Mucosa of rectum (tissue), 2 donors: Measurements from ENCODE around the gene TMC2.
"Not testable (repeated sequence)": the region's sequence is repeated elsewhere in the genome, so short reads cannot be mapped to it uniquely, and the experiment has no call there.

Experiments
- H3K27ac ChIP-seq, 2 donors: one replicate each; pipeline ENCODE4 v1.7.0; 2013; ENCODE audit warnings: inconsistent platforms in 2 of 2, low read depth in 2 of 2, low read length in 2 of 2
- H3K27me3 ChIP-seq, 2 donors: one replicate each; pipeline ENCODE4 v1.7.0; 2013; ENCODE audit warnings: low read length in 2 of 2; ENCODE audit not compliant: control insufficient read depth in 2 of 2, insufficient read depth in 2 of 2
- H3K36me3 ChIP-seq, 2 donors: one replicate each; pipeline ENCODE4 v1.7.0; 2013; ENCODE audit warnings: low read length in 2 of 2; ENCODE audit not compliant: control insufficient read depth in 2 of 2, insufficient read depth in 2 of 2
- H3K4me1 ChIP-seq, 2 donors: one replicate each; pipeline ENCODE4 v1.7.0; 2013; ENCODE audit warnings: low read length in 2 of 2, mild to moderate bottlenecking in 1 of 2; ENCODE audit not compliant: control insufficient read depth in 2 of 2, insufficient read depth in 2 of 2
- H3K4me3 ChIP-seq, 2 donors: one replicate each; pipeline ENCODE4 v1.7.0; 2013; ENCODE audit warnings: low read length in 2 of 2
- H3K9ac ChIP-seq, 2 donors: one replicate each; pipeline ENCODE4 v1.7.0; 2013; ENCODE audit warnings: low read length in 2 of 2, low read depth in 1 of 2, mild to moderate bottlenecking in 1 of 2
- H3K9me3 ChIP-seq, 2 donors: one replicate each; pipeline ENCODE4 v1.7.0; 2013; ENCODE audit warnings: low read length in 2 of 2; ENCODE audit not compliant: control insufficient read depth in 2 of 2
- donor health status: healthy.
- donor health status: Normal muscosa, but diverticular disease.

TMC2 gene

DNA sequence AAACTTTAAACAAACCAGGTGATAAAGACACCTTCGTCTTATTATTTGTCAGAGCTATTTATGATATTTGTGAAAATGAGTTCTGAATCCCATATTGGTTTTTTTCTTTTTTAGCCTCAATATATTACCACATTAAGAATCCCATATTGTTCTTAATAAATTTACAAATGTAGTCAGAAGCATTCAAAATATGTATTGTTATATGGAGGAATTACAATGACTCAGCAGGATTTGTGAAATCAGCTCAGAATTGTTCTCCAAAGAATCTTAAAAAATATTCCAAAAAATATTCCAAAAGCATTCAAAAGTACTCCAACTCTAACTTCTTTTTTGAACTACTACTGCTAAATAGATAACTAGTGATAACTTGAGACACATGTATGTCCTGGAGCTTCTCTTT, 21.2 kb upstream of the TMC2 start:
- H3K27me3 ChIP-seq: no peaks in the 10 kb centered on the region
- no peaks in the 10 kb centered on the region for H3K9me3 ChIP-seq
- no peaks in the 10 kb centered on the region for H3K4me1 ChIP-seq
- H3K36me3 ChIP-seq: no peaks in the 10 kb centered on the region
- H3K4me3 ChIP-seq: no peak overlapping the region
- H3K27ac ChIP-seq: no peak overlapping the region
- H3K9ac ChIP-seq: no peak overlapping the region

DNA sequence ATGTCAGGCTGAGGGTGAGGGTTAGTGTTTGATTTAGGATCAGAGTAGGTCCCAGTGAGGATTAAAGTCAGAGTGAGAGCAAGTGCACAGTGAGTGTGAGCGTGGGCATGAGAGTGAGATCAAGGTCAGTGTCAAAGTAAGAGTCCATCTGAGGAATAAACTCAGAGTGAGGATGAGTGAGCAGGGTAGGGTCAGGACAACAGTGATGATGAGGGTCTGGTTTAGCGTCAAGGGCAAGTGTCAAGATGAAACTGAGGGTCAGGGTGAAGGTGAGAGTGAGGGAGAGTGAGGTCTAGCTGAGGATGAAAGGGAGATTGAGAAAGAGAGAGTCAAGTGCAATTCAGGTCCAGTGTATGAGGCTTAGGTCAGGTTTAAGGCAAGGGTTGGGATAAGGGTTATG, 20.0 kb upstream of the TMC2 start:
- no peak overlapping the region for H3K27ac ChIP-seq
- no peaks in the 10 kb centered on the region for H3K36me3 ChIP-seq
- no peaks in the 10 kb centered on the region for H3K9me3 ChIP-seq
- H3K27me3 ChIP-seq: no peaks in the 10 kb centered on the region
- H3K4me3 ChIP-seq: no peak overlapping the region
- H3K9ac ChIP-seq: no peak overlapping the region
- H3K4me1 ChIP-seq: no peaks in the 10 kb centered on the region

GRCh38 chr20:2518096-2518495, 18.3 kb upstream of the TMC2 start:
- H3K9ac ChIP-seq: no peak overlapping the region
- no peak overlapping the region for H3K4me3 ChIP-seq
- no peaks in the 10 kb centered on the region for H3K36me3 ChIP-seq
- H3K27ac ChIP-seq: no peak overlapping the region
- H3K27me3 ChIP-seq: no peaks in the 10 kb centered on the region
- H3K4me1 ChIP-seq: no peaks in the 10 kb centered on the region
- H3K9me3 ChIP-seq: no peaks in the 10 kb centered on the region

GRCh38 chr20:2518558-2518957, 17.8 kb upstream of the TMC2 start:
- no peaks in the 10 kb centered on the region for H3K36me3 ChIP-seq
- no peak overlapping the region for H3K9ac ChIP-seq
- no peak overlapping the region for H3K4me3 ChIP-seq
- no peaks in the 10 kb centered on the region for H3K9me3 ChIP-seq
- no peak overlapping the region for H3K27ac ChIP-seq
- no peaks in the 10 kb centered on the region for H3K27me3 ChIP-seq
- no peaks in the 10 kb centered on the region for H3K4me1 ChIP-seq

DNA sequence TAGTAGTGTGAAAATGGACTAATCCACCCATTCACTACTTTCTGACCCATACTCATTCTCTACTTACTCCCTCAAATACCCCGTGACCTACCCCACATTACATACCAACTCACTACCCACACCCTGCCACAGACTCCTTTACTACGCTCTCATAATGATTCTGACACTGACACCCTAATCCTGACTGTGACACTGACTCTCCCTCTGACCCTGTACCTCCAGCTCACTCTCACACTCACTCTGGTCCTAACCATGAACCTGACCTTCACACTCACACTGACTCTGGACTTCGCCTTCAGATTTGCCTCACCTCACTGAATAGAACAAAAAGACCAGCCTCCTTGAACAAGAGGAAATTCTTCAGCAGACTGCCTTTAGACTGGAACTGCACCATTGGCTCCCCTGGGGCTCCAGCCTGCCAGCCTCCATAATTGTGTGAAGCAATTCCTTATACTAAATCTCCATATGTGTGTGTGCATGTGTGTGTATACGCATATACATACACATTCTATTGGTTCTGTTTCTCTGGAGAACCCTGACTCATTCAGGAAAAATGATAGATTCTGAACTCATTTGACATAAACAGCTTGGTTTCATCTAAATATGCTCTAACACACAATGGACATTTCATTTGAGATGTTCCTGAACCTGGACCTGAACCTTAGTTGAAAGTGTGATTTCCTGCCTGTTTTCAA, 17.1 kb upstream of the TMC2 start:
- Histone ChIP-seq H3K36me3 (no peaks in the 10 kb centered on the region), H3K4me3 (no peak overlapping the region), H3K9ac (no peak overlapping the region), H3K27me3 (no peaks in the 10 kb centered on the region), H3K4me1 (peaks cover 3 to 4% of the 10 kb centered on the region in 2 donors), H3K27ac (no peak overlapping the region), H3K9me3 (no peaks in the 10 kb centered on the region)

DNA sequence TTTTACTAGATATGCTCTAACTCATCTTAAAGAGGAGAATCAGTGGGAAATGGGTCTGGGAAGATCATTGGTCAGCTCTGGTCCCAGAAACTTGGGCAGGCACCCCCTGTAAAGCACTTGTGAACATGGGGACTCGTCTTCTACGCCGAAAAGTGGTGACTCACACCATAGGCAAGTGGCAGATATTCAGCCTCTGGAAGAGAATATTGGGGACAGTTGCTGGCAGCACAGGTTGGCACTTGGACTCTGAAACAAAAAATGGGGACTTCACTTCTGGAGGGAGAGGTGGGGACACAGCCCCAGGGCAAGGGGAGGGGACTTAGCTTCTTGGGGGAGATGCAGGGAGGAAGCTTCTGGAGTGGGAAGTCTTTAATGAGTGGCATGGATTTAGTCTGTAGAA, 15.8 kb upstream of the TMC2 start:
- no peak overlapping the region for H3K4me3 ChIP-seq
- peaks cover 4 to 10% of the 10 kb centered on the region in 2 donors for H3K4me1 ChIP-seq
- H3K36me3 ChIP-seq: no peaks in the 10 kb centered on the region
- no peaks in the 10 kb centered on the region for H3K27me3 ChIP-seq
- H3K9ac ChIP-seq: no peak overlapping the region
- H3K9me3 ChIP-seq: no peaks in the 10 kb centered on the region
- no peak overlapping the region for H3K27ac ChIP-seq

DNA sequence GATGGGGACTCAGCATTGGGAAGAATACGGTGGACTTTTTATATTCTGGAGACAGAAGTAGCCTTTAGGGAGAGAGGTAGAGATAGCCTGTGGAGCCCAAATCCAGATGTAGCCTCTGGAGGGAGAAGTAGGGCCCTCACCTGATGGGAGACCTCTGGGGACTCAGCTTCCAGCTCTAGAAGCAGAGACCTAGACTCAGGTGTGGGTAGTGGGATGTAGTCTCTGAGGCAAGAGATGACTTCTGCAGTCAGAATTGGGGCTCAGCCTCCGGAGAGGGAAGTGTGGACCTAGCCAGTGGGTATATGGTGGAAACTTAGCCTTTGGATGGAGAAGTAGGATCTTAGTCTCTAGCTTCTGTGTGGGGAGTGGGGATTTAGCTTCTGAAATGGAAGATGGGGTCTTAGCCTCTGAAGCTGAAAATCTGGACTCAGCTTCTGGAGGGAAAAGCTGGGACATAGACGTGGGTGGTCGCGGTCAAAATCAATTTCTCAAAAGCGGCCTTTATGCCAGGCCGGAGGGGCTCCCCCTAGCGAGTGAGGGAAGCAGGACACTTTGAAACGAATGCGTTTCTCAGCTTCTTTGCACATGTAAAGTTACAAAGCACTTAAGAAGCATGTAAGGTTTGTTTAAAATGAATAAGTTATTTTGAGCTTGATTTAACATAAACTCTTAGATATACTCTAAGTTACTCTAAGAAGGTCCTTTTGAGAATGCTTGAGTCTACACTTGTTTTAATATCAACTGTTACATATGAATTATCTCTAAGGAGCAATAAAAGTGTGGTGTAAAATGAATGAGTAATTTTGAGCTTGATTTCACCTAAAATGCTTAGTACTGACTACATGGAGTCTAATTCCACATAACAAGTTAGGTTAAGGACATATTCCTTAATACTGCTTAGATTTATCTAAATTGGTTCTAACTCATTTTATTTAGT, 14.7 kb upstream of the TMC2 start:
- no peak overlapping the region for H3K27ac ChIP-seq
- H3K4me3 ChIP-seq: no peak overlapping the region
- H3K4me1 ChIP-seq: peaks cover 4 to 10% of the 10 kb centered on the region in 2 donors
- H3K9ac ChIP-seq: no peak overlapping the region
- H3K27me3 ChIP-seq: no peaks in the 10 kb centered on the region
- no peaks in the 10 kb centered on the region for H3K36me3 ChIP-seq
- no peaks in the 10 kb centered on the region for H3K9me3 ChIP-seq

DNA sequence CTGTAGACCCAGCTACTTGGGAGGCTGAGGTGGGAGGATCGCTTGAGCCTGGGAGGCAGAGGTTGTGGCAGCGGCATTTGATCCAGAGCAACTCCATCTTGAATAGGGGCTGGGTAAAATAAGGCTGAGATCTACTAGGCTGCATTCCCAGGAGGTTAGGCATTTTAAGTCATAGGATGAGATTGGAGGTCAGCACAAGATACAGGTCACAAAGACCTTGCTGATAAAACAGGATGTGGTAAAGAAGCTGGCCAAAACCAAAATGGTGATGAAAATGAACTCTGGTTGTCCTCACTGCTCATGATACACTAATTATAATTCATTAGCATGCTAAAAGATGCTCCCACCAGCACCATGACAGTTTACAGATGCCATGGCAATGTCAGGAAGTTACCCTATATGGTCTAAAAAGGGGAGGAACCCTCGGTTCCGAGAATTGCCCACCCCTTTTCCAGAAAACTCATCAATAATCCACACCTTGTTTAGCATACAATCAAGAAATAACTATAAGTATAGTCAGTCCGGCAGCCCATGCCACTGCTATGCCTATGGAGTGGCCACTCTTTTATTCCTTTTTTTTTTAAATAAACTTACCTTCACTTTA, 13.4 kb upstream of the TMC2 start:
- not testable (repeated sequence) for H3K9ac ChIP-seq, H3K9me3 ChIP-seq, H3K27me3 ChIP-seq, H3K4me3 ChIP-seq, H3K36me3 ChIP-seq, H3K27ac ChIP-seq
- peaks cover 4 to 10% of the 10 kb centered on the region in 2 donors for H3K4me1 ChIP-seq

DNA sequence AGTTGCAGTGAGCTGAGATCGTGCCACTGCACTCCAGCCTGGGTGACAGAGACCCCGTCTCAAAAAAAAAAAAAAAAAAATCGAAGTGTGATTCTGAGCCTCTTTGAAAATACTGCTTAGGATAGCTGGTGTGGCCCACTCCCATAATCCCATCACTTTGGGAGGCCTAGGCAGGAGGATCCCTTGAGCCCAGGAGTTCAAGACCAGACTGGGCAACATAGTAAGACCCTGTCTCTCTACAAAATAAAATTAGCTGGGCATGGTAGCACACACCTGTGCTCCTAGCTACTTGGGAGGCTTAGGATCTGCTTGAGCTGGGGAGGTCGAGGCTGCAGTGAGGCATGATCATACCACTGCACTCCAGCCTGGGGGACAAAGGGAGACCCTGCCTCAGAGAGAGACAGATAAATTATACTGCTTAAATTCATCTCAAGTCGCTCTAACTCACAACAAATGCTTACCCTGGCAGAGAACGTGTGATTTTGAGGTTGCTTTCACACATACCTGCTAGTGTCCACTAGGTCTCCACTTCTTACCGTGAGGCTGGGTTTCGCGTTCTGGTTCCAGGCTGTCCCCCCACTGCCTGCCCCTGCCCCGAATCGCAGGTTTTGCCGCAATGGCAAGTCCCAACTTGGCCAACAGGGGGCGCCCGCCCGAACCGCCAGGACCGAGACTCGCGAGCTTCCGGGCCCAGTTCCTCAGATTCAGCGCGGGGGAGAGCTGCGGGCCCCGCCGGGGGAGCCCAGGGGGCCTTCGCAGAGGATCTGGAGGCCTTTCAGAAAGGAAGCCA, 12.3 kb upstream of the TMC2 start:
- H3K4me3 ChIP-seq: peak overlapping the region; percentile 85 to 86
- H3K36me3 ChIP-seq: no peaks in the 10 kb centered on the region
- peak overlapping the region; percentile 75 to 77 for H3K27ac ChIP-seq
- H3K27me3 ChIP-seq: no peaks in the 10 kb centered on the region
- H3K9ac ChIP-seq: peak overlapping the region; percentile 83 to 85
- peaks cover 4 to 10% of the 10 kb centered on the region in 2 donors for H3K4me1 ChIP-seq
- no peaks in the 10 kb centered on the region for H3K9me3 ChIP-seq
